ENCODE data around the gene FER1L5. TPM values are rescaled to one million over a fixed set of nuclear protein-coding genes. Genes with fewer than 3 reads are reported as not detected.

Gene FER1L5
- total RNA-seq, 1 experiment from 2014 or later = 0.07 TPM

DNA sequence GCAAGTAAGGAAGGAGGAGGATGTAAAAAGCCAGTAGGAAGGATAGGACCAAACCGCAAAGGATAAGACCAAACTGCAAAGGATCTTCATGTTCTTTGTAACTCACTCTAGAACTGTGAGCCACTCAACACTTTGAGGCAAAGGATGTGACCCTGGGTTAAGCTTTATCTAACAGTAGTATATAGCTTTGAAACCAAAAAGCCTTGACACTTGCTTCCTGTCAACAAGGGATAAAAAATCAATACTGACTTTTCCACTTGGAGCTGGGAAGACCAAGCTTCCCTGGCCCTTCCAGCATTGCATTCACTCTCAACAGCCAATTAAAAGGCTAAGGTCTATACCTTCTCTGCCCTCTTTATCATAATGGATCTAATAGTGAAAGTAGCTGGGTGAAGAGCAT, 26.4 kb upstream of the FER1L5 start:
- peaks cover 26% of the 10 kb centered on the region for H3K36me3 Mint-ChIP-seq (ENCODE audit: insufficient read depth, unreplicated experiment)
- intact Hi-C loops (cut with micrococcal nuclease; ENCODE audit: unreplicated experiment) = no loop called here
- no peak overlapping the region for H3K27ac Mint-ChIP-seq (ENCODE audit: unreplicated experiment)
- H3K4me1 ChIP-seq = no peaks in the 10 kb centered on the region
- H3K9me3 Mint-ChIP-seq (ENCODE audit: unreplicated experiment) = no peaks in the 10 kb centered on the region
- peaks cover 8% of the 10 kb centered on the region for H3K36me3 ChIP-seq (ENCODE audit: control insufficient read depth, insufficient read depth, low read length)
- no peaks in the 10 kb centered on the region for H3K27me3 ChIP-seq (replicated peaks; ENCODE audit: control insufficient read depth, insufficient read depth, low read length)
- BruUV-seq (replicated peaks) = no TSS peak
- H3K4me3 ChIP-seq (ENCODE audit: low read depth, low read length) = no peak overlapping the region
- ChIA-PET CTCF (interaction anchor here (1.3 kb wide), 1 partner anchor 12 kb away, joined by 3 read pairs; no protein-coding TSS in a partner anchor), POLR2A (interaction anchor here (0.6 kb wide), 1 partner anchor 144 kb away, joined by 8 read pairs; no protein-coding TSS in a partner anchor)
- no peaks in the 10 kb centered on the region for H3K4me1 Mint-ChIP-seq (ENCODE audit: low read depth, unreplicated experiment)
- no peak for DNase-seq
- H3K4me3 Mint-ChIP-seq (ENCODE audit: unreplicated experiment) = no peak overlapping the region
- H3K27me3 Mint-ChIP-seq (ENCODE audit: insufficient read depth, unreplicated experiment) = no peaks in the 10 kb centered on the region
- no peaks in the 10 kb centered on the region for H3K9me3 ChIP-seq
- TF ChIP-seq, protein P1, sequence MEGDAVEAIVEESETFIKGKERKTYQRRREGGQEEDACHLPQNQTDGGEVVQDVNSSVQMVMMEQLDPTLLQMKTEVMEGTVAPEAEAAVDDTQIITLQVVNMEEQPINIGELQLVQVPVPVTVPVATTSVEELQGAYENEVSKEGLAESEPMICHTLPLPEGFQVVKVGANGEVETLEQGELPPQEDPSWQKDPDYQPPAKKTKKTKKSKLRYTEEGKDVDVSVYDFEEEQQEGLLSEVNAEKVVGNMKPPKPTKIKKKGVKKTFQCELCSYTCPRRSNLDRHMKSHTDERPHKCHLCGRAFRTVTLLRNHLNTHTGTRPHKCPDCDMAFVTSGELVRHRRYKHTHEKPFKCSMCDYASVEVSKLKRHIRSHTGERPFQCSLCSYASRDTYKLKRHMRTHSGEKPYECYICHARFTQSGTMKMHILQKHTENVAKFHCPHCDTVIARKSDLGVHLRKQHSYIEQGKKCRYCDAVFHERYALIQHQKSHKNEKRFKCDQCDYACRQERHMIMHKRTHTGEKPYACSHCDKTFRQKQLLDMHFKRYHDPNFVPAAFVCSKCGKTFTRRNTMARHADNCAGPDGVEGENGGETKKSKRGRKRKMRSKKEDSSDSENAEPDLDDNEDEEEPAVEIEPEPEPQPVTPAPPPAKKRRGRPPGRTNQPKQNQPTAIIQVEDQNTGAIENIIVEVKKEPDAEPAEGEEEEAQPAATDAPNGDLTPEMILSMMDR (IDR thresholded peaks at IDR 0.05; ENCODE audit: insufficient read depth in 1 of 2, low read depth in 1 of 2, low read length in 1 of 2, severe bottlenecking in 1 of 2, unreplicated experiment in 1 of 2) = no peak

DNA sequence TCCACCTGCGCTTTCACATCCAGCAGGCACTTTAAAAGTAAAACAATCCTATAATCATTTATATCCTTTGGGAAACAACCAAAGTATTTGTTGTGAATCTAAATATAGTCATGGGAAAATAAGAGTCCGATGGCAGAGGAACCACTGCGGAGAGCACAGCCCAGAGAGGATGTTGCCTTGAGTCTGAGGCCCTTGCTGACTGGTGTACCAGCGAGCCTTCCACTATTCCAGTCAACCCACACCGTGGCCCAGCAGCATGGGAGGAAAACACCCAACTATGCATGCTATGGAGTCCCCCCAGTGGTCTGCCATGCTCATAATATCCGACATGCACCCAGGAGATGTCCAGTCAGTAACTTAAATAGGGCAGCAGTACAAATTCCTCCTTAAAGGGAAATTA, 26.0 kb upstream of the FER1L5 start:
- no peaks in the 10 kb centered on the region for H3K9me3 Mint-ChIP-seq (ENCODE audit: unreplicated experiment)
- Histone ChIP-seq H3K27me3 (replicated peaks; ENCODE audit: control insufficient read depth, insufficient read depth, low read length) (no peaks in the 10 kb centered on the region), H3K36me3 (ENCODE audit: control insufficient read depth, insufficient read depth, low read length) (peaks cover 8% of the 10 kb centered on the region), H3K4me3 (ENCODE audit: low read depth, low read length) (no peak overlapping the region), H3K9me3 (no peaks in the 10 kb centered on the region), H3K4me1 (no peaks in the 10 kb centered on the region)
- DNase-seq = no peak
- no peak overlapping the region for H3K27ac Mint-ChIP-seq (ENCODE audit: unreplicated experiment)
- TF ChIP-seq, protein P1 (IDR thresholded peaks at IDR 0.05; ENCODE audit: insufficient read depth in 1 of 2, low read depth in 1 of 2, low read length in 1 of 2, severe bottlenecking in 1 of 2, unreplicated experiment in 1 of 2) = no peak
- H3K36me3 Mint-ChIP-seq (ENCODE audit: insufficient read depth, unreplicated experiment) = peaks cover 22% of the 10 kb centered on the region
- intact Hi-C loops (cut with micrococcal nuclease; ENCODE audit: unreplicated experiment) = no loop called here
- H3K27me3 Mint-ChIP-seq (ENCODE audit: insufficient read depth, unreplicated experiment) = no peaks in the 10 kb centered on the region
- no peaks in the 10 kb centered on the region for H3K4me1 Mint-ChIP-seq (ENCODE audit: low read depth, unreplicated experiment)
- CTCF ChIA-PET = interaction anchor here (1.3 kb wide), 1 partner anchor 12 kb away, joined by 3 read pairs; no protein-coding TSS in a partner anchor
- POLR2A ChIA-PET = no interaction called here
- BruUV-seq (replicated peaks) = no TSS peak
- no peak overlapping the region for H3K4me3 Mint-ChIP-seq (ENCODE audit: unreplicated experiment)

DNA sequence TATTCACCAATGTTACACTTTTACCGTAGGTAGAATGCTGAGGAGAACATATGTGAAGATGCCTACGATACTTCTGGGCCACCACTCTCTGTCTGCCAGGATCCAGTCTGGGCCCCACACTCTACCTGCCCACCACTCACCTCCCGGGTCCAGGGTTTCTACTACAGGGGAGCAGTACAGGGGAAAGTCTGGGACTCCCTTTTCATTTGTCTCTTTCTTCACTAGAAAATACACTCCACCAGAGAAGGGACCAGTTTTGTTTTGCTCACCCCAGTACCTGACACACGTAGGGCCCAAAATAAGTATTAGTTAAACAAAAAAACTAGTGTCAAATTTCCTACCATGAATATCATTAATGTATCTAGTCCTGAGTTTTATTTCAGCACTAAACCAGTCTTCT, 25.6 kb upstream of the FER1L5 start:
- no TSS peak for BruUV-seq (replicated peaks)
- no peaks in the 10 kb centered on the region for H3K27me3 ChIP-seq (replicated peaks; ENCODE audit: control insufficient read depth, insufficient read depth, low read length)
- CTCF ChIA-PET = interaction anchor here (0.7 kb wide), 1 partner anchor 13 kb away, joined by 7 read pairs; no protein-coding TSS in a partner anchor
- H3K4me3 ChIP-seq (ENCODE audit: low read depth, low read length) = no peak overlapping the region
- POLR2A ChIA-PET = no interaction called here
- H3K4me1 Mint-ChIP-seq (ENCODE audit: low read depth, unreplicated experiment) = no peaks in the 10 kb centered on the region
- intact Hi-C loops (cut with micrococcal nuclease; ENCODE audit: unreplicated experiment) = no loop called here
- peaks cover 8% of the 10 kb centered on the region for H3K36me3 ChIP-seq (ENCODE audit: control insufficient read depth, insufficient read depth, low read length)
- peaks cover 18% of the 10 kb centered on the region for H3K36me3 Mint-ChIP-seq (ENCODE audit: insufficient read depth, unreplicated experiment)
- H3K4me1 ChIP-seq = no peaks in the 10 kb centered on the region
- DNase-seq = no peak
- no peaks in the 10 kb centered on the region for H3K27me3 Mint-ChIP-seq (ENCODE audit: insufficient read depth, unreplicated experiment)
- no peak overlapping the region for H3K27ac Mint-ChIP-seq (ENCODE audit: unreplicated experiment)
- no peak overlapping the region for H3K4me3 Mint-ChIP-seq (ENCODE audit: unreplicated experiment)
- TF ChIP-seq, protein P1 (IDR thresholded peaks at IDR 0.05; ENCODE audit: insufficient read depth in 1 of 2, low read depth in 1 of 2, low read length in 1 of 2, severe bottlenecking in 1 of 2, unreplicated experiment in 1 of 2) = no peak
- H3K9me3 Mint-ChIP-seq (ENCODE audit: unreplicated experiment) = no peaks in the 10 kb centered on the region
- H3K9me3 ChIP-seq = no peaks in the 10 kb centered on the region

All from Caco-2 (cell line).